Loucy (cell line): Measurements from ENCODE around the gene PSEN1.

Experiments used
- H2AFZ ChIP-seq: fragments of 200-600 bp; sonication (generic); 2 replicates; pipeline ENCODE4 v1.6.0; 2016; ENCODE audit warnings: antibody characterized with exemption, mild to moderate bottlenecking, low read length, moderate library complexity
- H3F3A ChIP-seq: fragments of 200-600 bp; 2 replicates; pipeline ENCODE4 v1.6.0; 2016; ENCODE audit warnings: antibody characterized with exemption, low read depth, mild to moderate bottlenecking
- H3K27me3 ChIP-seq: fragments of 200-600 bp; sonication (generic); 2 replicates; pipeline ENCODE4 v1.6.1; 2014; ENCODE audit warnings: low read length, mild to moderate bottlenecking; ENCODE audit not compliant: insufficient read depth, poor library complexity, severe bottlenecking
- H3K36me3 ChIP-seq: fragments of 200-600 bp; sonication (generic); 2 replicates; pipeline ENCODE4 v1.6.1; 2016; ENCODE audit warnings: low read length; ENCODE audit not compliant: insufficient read depth
- H3K4me1 ChIP-seq: fragments of 200-600 bp; sonication (generic); 2 replicates; pipeline ENCODE4 v1.5.1; 2014; ENCODE audit warnings: low read length, mild to moderate bottlenecking; ENCODE audit not compliant: insufficient read depth, poor library complexity, severe bottlenecking
- H3K4me2 ChIP-seq: fragments of 200-600 bp; sonication (generic); 2 replicates; pipeline ENCODE4 v1.6.0; 2014; ENCODE audit warnings: antibody characterized with exemption, low read length, low read depth, mild to moderate bottlenecking; ENCODE audit not compliant: poor library complexity, severe bottlenecking
- H3K4me3 ChIP-seq: fragments of 200-600 bp; sonication (generic); 2 replicates; pipeline ENCODE4 v1.5.1; 2014; ENCODE audit warnings: low read length, mild to moderate bottlenecking, mixed read lengths; ENCODE audit not compliant: poor library complexity, severe bottlenecking
- H3K79me2 ChIP-seq: fragments of 200-600 bp; sonication (generic); 2 replicates; pipeline ENCODE4 v1.6.1; 2014; ENCODE audit warnings: low read length; ENCODE audit not compliant: insufficient read depth
- H3K9ac ChIP-seq: fragments of 200-600 bp; sonication (generic); 2 replicates; pipeline ENCODE4 v1.6.0; 2014; ENCODE audit warnings: mild to moderate bottlenecking, low read depth, low read length, moderate library complexity; ENCODE audit not compliant: poor library complexity, severe bottlenecking
- H3K9me2 ChIP-seq: fragments of 200-600 bp; sonication (generic); replicated peaks from 2 replicates; pipeline ENCODE4 v1.6.1; 2016; ENCODE audit warnings: low read depth, low read length, mixed read lengths
- H3K9me3 ChIP-seq: fragments of 200-600 bp; sonication (generic); 2 replicates; pipeline ENCODE4 v1.6.1; 2014; ENCODE audit warnings: mild to moderate bottlenecking, antibody characterized with exemption, low read length, low read depth; ENCODE audit not compliant: insufficient read depth
- H4K20me1 ChIP-seq: fragments of 200-600 bp; sonication (generic); 2 replicates; pipeline ENCODE4 v1.6.0; 2014; ENCODE audit warnings: antibody characterized with exemption, low read length, mild to moderate bottlenecking; ENCODE audit not compliant: insufficient read depth, poor library complexity, severe bottlenecking
- CTCF ChIP-seq: fragments of 200-600 bp; sonication (generic); conservative IDR thresholded peaks from 2 replicates; pipeline ENCODE4 v1.5.1; 2014; ENCODE audit warnings: mild to moderate bottlenecking, antibody characterized with exemption, low read length
- EZH2phosphoT487 ChIP-seq: fragments of 200-600 bp; IDR thresholded peaks from 2 replicates; pipeline ENCODE4 v1.6.1; 2018; ENCODE audit warnings: antibody characterized with exemption, mild to moderate bottlenecking, moderate library complexity, borderline replicate concordance

The PSEN1 gene

GRCh38 chr14:73125169-73125588 lies 11.1 kb upstream of the PSEN1 start:
- no peak overlapping the region for H2AFZ ChIP-seq
- peaks cover 2% of the 10 kb centered on the region for H4K20me1 ChIP-seq
- H3K9ac ChIP-seq: no peak overlapping the region
- no peaks in the 10 kb centered on the region for H3K4me1 ChIP-seq
- H3F3A ChIP-seq: peaks cover 3% of the 10 kb centered on the region; the same call in 1 of the 2 replicates
- H3K4me3 ChIP-seq: no peak overlapping the region
- no peak overlapping the region for H3K4me2 ChIP-seq
- H3K79me2 ChIP-seq: no peaks in the 10 kb centered on the region
- no peaks in the 10 kb centered on the region for H3K9me3 ChIP-seq
- H3K27me3 ChIP-seq: no peaks in the 10 kb centered on the region
- peaks cover 40% of the 10 kb centered on the region for H3K36me3 ChIP-seq
- no peaks in the 10 kb centered on the region for H3K9me2 ChIP-seq
- no peak for TF ChIP-seq EZH2phosphoT487
- no peak for TF ChIP-seq CTCF

GRCh38 chr14:73125746-73126145 lies 10.6 kb upstream of the PSEN1 start:
- H3K79me2 ChIP-seq: no peaks in the 10 kb centered on the region
- no peak overlapping the region for H2AFZ ChIP-seq
- H3K36me3 ChIP-seq: peaks cover 34% of the 10 kb centered on the region
- H3K9me2 ChIP-seq: no peaks in the 10 kb centered on the region
- H3K4me2 ChIP-seq: no peak overlapping the region
- no peaks in the 10 kb centered on the region for H3K27me3 ChIP-seq
- no peaks in the 10 kb centered on the region for H4K20me1 ChIP-seq
- H3K9me3 ChIP-seq: no peaks in the 10 kb centered on the region
- TF ChIP-seq CTCF: no peak
- no peak for TF ChIP-seq EZH2phosphoT487
- H3K4me1 ChIP-seq: no peaks in the 10 kb centered on the region
- H3F3A ChIP-seq: peaks cover 3% of the 10 kb centered on the region; the same call in 1 of the 2 replicates
- no peak overlapping the region for H3K9ac ChIP-seq
- H3K4me3 ChIP-seq: no peak overlapping the region

- H3K9ac ChIP-seq: no peak overlapping the region
- H3K9me2 ChIP-seq: no peaks in the 10 kb centered on the region
- H3K79me2 ChIP-seq: peaks cover 19% of the 10 kb centered on the region
- H4K20me1 ChIP-seq: peaks cover 6% of the 10 kb centered on the region
- H3K4me2 ChIP-seq: no peak overlapping the region
- peaks cover 6% of the 10 kb centered on the region for H3K4me1 ChIP-seq
- no peak overlapping the region for H3K4me3 ChIP-seq
- no peak overlapping the region for H2AFZ ChIP-seq
- no peaks in the 10 kb centered on the region for H3F3A ChIP-seq
- H3K9me3 ChIP-seq: no peaks in the 10 kb centered on the region
- H3K36me3 ChIP-seq: no peaks in the 10 kb centered on the region
- H3K27me3 ChIP-seq: no peaks in the 10 kb centered on the region
- TF ChIP-seq EZH2phosphoT487 (no peak), CTCF (no peak)
These were observed 2.5 kb upstream of the PSEN1 start for GRCh38 chr14:73133795-73134194.
